HG03108 (cell line): Measurements from ENCODE around the gene RUNX2.
"Not testable (repeated sequence)": the region's sequence is repeated elsewhere in the genome, so short reads cannot be mapped to it uniquely, and the experiment has no call there.

Experiments
- ATAC-seq: cut with Tn5 transposase; IDR thresholded peaks from one replicate; pipeline ENCODE4 v1.9.1; 2021; ENCODE audit warnings: moderate library complexity; ENCODE audit not compliant: unreplicated experiment

RUNX2 gene

DNA sequence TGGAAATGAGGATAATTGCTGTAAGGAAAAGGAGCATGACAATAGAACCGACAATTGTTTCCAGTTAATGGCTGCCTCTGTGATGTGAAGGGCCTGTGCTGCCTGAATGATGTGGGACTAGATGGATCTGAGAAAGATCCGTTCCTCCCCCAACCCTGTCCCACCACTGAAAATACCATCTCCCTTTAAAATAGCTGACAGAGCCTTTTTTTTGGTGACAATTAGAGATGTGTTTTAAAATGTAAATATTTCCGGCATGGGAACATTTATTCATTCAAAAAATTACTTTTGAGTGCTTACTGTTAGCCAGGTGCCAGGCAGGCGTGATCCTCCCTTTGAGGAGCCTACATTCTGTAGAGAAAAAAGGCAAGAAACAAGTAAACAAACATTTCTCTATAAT is 122.0 kb downstream of the RUNX2 start:
- no peak for ATAC-seq

DNA sequence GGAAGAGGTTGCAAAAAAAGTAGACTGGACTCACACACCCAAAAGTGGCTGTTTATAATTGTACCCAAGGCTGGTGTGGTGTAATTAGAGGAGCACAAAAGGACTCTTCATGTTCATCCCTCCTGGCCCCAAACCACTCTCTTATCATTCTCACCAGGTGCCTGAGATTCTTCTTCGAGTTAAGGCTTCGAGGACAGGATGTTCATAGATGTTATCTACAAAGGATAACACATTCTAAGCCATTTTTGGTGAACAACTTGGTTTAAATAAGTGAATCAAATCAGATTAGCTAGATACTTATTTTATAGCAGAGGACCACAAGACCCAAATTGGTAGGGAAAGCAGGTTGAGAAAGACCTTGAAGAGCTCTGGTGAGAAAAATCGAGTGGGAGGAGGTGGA is 122.7 kb downstream of the RUNX2 start:
- no peak for ATAC-seq

DNA sequence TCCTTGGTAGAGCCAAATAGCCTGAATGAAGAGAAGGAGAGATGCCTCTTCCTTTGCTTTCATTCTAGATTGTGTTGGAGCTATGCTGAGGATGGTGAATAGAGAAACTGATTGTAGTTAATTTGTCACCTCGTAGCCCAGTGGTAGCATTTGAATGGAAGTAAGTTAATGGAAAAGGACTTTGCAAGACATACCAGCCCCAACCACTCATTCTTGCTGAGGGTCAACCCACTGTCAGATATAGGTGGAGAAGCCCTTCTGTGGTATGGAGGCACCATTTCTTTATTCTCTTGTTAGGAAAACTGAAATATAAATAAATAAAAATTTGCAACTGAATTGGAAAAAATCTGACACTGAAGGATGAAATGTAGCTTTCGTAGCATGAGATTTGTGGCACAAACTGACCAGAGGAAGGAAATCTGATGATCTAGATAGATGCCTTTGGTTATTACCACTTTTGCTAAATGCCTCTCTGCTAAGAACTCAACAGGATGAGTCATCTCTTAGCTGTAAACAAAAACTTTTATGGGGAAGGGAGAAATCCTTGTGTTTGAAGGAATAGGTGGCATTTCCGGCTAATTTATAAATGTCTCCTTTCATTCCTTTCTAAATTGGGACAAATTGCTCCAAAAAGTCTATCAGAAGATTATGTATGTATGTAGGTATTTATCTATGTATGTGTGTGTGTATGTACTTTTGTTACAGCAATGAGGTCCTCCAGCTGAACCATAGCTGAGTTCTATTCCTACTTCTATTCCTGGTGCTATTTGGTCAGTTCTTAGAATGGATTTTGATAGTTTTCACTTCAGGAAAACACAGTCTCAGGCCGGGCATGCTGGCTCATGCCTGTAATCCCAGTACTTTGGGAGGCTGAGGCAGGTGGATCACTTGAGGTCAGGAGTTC is 126.1 kb downstream of the RUNX2 start:
- no peak for ATAC-seq

DNA sequence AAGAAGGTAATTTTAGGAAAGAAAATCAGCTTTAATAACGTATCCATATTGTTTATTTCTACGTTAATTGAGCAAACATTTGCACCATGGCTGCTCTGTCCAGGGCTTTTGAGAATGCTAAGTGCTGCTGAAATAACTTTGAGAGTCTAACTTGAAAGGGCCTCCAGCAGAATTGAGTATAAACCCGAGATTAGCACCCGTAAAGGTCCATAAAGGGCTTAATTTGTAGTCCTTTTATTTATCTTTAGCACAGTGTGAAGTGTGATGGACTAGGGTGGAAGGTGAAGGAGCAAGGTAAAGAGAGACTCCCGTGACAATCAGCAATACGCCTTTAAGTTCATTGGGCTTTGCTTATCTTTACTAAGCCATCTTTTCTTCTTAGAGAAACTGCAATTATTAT is 127.3 kb downstream of the RUNX2 start:
- no peak for ATAC-seq

DNA sequence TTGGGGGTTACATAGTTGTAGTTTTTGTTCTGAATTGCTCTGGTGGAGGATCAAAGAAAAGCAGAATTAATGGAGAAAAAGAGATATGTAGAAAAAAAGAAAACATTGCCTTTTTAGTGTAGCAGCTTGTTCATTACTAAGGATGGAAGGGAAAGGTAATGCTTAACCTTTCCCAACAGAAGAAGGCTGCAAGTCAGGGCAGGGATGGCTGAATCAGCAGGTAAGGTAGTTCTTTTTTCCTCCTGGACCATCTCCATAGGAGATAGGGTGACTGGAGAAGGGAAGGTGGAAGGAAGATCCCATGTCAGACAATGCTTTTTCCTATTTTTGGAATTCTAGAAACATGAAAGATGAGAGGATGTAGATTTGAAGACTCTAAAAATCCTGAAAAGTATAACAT is 129.0 kb downstream of the RUNX2 start:
- no peak for ATAC-seq

DNA sequence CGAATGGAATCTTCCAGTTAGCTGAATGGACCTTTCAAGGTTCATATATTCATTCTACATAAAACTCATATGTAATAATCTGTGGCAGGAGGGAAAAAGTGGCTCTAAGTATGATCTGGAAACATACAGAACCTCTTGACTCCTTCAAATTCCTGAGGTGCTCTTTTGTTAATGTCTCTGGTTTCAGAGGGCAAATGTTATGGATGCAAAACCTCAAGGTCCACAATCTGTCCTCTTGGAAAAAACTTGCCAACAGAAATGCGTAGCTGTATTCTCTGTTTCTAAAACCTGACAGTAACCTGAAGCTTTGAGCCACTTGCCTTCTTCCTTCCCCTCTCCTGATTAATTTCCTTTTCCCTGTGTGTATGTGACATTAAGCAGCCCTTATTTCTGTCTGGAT is 130.5 kb downstream of the RUNX2 start:
- ATAC-seq = no peak

DNA sequence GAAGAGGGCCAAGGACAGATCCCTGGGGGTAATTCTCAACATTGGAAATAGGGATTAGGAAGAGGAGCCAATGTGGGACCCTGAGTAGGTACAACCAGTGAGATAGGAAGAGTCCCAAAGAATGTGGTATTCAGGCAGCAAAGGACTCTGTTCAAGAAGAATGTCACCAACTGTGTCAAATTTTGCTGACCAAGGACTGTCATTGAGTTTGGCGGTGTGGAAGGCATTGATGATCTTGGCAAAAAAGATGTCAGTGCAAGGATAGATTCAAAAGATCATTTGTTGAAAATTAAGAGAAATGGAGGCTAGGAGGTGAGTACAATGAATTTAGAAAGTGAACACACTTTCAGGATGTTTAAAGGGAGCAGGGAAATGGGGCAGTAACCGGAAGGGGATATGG is 132.0 kb downstream of the RUNX2 start:
- ATAC-seq = no peak

DNA sequence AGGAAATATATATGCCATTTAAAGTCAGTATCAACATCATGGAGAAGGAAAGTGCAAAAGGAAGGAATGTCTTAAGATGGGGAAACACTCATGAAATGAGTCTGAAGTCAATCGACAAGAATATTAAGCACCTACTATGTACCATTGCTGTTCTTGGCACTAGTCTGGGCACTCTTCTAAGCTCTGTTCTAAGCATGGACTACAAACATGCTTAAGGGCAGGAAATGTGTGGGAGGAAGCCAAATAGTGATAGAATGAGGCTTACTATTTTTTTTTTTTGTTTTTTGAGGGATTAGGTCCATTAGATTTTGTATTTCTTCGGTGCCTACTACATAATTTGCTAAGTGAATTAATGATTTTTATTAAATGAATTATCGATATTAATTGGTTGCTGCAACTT is 133.4 kb downstream of the RUNX2 start:
- ATAC-seq = no peak

DNA sequence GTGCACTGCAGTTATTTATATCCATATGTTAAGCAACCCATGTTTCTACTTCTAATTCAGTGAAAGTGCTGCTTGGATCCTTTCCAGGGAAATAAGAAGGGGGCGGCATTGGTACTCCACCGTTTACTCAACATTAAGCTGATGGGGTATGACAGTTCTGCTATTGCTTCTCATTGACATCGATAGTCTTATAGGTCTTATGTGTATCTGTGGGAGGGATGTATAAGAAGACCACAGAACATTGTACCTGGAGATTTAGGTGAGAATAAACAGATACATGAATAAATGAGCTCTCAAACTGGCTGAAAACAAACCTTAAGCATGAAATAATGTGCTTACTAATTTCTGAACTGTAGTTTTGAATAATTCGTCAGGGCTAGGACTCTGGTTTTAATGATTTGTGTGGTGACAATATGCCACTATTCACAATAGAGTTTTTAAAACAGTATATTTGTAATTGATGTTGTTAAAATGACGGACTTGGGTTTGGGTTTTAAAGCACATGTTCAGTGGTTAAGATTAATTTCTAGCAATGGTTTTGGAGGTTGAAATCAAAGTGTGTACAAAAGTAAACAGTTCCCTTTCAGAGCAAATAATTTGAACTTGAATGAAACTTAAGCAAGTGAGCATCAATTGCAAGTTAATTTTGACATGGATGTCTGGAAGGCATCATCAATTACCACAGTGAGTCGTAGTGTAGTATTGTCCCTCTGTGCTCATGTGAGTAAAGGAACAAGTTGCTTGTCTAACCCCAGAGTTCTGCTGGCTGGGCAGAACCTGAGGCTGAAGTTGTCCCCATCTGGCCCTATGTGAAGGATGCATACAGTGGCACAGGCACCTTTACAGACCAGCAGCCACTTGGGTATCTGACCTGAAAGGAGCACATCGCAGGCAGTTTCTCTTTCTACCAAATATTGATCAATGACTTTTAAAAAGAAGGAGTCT is 134.3 kb downstream of the RUNX2 start:
- no peak for ATAC-seq

DNA sequence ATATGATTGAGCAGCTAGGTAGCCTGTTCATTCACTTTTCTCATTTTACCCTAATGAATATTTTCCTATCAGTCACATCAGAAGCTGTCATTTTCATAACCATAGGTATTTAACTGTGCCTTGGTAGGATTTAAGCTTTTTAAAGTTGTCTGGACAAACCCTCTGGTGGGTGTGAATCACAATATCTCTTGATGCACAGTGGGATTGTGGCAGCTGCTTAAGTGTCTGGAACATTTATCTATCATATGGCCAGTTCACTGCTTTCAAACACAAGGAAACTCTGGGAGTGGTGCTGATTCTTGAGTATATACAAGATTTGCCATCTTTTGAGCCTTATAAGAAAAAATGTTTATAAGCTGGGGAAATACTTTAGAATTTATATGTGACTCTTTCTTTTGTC is 136.6 kb downstream of the RUNX2 start:
- ATAC-seq = no peak

DNA sequence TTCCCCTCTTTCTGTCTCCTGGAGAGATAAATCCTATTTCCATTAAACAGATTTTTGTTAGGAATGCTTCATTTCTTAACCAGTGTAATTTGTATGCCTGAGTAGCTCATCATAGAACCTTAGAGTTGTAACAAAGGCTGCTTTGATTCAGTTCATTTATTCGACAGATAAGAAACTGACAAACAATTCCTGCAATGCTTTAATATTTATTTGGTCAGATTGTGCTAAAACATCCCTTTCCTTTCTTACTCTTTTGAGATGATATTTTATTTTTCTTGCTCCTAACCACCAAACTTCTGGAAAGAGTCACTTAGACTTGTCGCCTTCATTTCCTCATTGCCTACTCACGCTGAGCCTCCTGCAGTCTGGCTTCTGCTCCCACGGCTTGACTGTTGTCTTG is 138.6 kb downstream of the RUNX2 start:
- ATAC-seq = no peak

DNA sequence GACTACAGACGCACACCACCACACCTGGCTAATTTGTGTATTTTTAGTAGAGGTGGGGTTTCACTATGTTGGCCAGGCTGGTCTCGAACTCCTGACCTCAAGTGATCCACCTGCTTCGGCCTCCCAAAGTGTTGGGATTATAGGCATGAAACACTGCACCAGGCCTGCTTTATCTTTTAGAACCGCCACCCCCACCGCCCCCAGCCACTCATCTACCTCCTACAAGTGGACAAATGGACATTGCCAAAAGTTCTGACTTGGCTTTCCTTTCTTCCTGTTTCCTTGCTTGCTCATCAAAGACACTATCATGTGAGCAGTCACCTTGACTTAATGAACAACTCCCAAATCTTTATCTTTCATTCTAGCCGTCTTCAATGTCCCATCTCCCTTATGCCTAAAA is 139.3 kb downstream of the RUNX2 start:
- not testable (repeated sequence) for ATAC-seq

DNA sequence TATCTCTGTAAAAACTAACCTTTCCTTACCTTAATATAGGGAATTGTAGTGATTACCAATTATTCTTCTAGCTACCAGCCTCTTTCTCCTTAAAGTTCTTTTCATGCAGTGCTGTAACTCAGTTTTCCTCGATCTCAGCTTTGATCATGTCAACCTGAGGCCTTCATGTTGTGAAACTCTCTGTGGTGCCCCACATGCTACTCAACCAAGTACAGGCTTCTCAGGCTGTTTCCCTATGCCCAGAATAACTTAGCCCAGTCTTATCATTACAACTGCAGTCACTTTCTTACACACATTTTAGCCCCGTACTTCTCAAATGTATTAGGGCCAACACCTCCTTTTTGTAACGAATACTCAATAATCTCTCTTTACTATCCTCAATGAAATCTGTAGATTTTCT is 139.7 kb downstream of the RUNX2 start:
- ATAC-seq = no peak

DNA sequence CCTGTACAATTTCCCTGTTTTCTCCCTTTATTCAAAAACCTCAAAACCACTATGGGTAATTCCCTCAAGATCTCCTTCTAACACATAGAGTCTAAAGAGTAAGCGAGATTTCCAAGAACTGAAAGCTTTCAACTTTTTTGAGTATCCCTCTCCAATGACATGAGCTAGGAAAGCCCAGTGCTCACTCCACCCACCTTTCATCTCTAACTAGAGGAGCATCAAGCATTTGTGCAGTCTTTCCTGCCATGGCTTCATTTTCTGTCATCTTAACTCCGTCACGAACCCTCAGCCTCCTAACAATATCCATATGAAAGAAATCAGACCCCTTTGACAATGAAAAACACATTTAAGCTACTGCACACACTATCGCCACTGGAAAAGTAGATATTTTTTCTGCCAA is 141.5 kb downstream of the RUNX2 start:
- ATAC-seq = no peak

DNA sequence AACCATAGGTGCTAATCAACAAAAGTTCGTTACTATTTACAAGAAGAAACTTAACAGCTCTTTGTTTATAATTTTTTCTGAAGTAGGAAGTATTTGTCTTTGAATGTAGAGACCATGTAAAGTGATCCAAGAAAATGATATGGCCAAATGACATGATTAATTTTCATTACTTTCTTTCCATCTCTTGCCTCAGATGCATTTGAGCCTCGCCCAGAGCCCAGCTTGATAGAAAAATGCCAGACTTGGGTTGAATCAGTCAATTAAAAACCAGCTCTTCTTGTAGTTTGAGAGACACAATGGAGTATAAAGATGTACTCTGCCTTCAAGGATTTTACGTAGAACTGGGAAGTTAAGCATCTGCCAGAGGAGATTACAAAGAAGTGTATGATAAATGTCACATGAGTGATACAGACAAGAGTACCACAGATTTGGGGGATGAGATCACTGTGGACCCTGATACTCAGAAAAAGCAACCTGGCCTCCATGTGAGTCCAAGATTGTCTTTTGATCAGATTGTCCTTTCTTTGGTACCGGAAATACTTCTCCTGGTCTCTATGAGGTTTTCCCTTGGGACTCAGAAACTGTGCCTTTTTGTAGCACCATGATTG is 142.1 kb downstream of the RUNX2 start:
- ATAC-seq = no peak

DNA sequence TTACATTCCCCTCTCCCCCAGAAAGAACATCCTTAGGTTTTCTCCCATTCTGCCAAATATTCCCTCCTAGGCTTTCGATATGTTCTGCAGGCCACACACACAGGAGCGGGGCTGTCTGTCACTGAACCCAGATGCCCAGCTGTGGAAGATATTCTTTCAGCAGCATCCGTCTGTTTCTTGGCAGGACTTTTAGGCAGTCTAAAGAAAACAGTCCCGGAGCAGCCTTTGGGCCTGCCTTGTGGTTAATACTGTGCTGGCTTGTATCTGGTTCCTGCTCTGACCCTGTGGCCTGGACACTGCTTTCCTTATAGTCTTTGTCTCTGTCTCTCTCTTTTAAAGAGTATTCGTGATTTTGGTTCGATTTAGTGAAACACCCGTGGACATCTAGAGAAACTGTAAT is 144.3 kb downstream of the RUNX2 start:
- ATAC-seq = no peak

DNA sequence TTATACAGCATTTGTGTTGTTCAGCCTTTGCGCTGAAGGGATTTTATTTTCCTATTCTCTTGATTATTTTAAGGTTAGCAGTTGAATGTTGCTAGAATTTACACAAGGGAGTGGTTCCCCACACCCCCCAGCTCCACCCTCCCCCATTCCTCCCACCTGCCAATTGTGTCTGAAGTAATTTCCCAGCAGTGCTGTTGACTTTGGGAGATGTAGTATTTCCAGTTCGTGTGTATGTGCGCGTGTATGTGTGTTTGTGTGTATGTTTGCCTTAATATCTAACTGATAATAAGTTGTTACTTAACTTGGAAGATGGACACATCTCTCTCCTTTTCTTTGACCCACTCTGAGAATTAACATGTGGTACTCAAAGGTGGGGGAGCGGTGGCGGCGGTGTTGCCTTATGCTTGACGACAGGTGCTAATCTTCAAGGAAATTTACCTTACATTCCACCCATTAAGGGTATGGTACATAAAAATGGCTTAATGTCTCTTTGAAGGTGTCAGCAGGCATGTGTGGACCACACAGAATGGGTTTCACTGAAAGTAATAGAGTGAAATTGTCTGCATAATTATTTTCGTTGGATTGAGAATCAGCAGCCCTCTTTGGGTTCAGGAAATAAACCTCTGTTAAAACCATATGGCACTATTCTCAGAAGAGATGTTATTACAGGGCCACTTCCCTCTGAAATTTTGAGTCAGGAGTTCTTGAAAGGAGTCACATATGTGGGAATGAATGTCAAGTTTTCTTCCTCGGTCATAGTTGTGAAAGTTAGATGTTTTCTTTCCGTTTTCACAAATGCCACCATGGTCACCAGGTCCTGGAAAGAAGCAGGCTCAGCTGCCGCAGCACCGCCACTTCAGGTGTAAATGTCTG is 145.2 kb downstream of the RUNX2 start:
- no peak for ATAC-seq

DNA sequence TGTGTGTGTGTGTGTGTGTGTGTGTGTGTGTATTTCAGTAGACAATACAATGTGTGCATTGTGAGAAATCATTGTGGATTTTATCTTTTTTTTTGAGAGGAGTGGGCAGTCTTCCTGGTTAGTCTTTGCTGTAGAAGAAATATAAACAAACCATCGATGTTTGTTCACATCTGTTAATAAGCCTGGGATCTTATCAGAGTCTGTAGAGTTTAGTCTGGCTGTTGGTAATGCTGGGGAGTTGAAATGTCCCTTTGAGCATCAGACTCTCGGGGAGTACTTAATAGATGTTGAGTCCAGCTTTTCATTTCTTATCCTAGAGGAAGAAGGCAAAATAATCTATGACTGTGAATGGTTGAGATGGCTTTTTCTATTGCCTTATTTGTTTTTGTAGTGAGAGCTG is 146.2 kb downstream of the RUNX2 start:
- no peak for ATAC-seq

DNA sequence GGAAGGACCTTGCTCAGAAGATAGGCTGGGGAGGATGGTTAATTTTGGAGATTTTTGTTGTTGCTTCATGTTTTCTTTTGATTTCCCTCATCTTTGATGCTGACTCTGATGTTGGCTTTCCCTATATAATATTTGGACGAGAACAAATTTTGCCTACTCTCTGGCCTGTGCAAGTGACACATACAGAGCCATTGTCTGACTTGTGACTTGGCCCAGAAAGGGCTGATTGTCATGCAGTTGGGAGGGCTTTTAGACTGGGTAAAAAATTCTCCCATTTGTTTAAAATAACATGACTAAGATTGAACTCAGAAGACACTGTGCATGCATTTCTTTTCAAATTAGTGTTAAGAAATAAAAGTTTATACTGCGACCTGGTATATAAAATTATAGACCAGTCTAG is 148.2 kb downstream of the RUNX2 start:
- no peak for ATAC-seq

DNA sequence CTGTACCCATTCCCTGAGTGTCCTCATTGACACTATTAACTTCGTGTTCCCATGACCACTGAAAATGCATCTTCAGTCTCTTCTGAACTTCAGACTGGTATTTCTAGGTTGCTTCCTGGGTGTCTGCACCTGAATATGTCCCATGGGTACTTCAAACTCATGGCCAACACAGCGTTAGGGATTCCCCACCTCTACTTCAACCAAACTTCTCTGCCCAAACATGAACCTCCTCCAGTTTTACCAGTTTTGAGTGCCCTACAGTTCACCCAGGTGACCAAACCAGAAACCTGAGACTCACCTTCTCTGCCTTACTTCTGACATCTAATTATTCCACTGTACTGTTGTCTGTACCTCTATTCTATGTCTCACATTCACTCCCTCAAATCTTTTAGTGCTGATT is 149.1 kb downstream of the RUNX2 start:
- no peak for ATAC-seq

DNA sequence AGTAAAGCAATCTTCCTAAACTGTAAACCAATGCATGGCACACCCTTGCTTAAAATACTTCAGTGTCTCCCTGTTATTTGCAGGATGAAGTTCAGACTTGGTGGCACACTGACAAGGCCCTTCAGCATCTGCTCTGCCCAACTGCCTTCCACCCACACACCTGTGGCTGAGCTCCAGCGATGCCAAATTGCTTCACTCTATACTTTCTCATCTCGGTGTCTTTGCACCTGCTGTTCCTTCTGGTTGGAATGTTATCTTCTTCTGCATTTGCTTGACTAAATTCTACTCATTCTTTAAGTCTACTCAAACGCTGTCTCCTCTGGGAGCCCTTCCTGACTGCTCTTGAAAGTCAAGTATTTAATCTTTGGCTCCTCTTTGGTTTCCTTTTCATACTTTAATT is 149.7 kb downstream of the RUNX2 start:
- no peak for ATAC-seq
